ENCODE measurements around the gene MARVELD3. TPM values are rescaled to one million over a fixed set of nuclear protein-coding genes. Genes with fewer than 3 reads are reported as not detected.

The MARVELD3 gene
- total and polyA plus RNA-seq, 9 of the 15 experiments (the other 6 are each of a cell fraction or from before 2014, with no cell fraction given): 0.03 to 0.07 (median 0.07) TPM; not detected in 6

GRCh38 chr16:71672803-71673581 is 47.0 kb downstream of the MARVELD3 start:
- no TSS peak for BruUV-seq (replicated peaks)
- Histone ChIP-seq H2AFZ (ENCODE audit: low read depth, low read length) (no peak overlapping the region), H3K9ac (ENCODE audit: insufficient read depth in 1 of 2, low read depth in 2 of 2, low read length in 2 of 2) (no peak overlapping the region), H3K36me3 (ENCODE audit: control insufficient read depth, insufficient read depth, low read length) (peaks cover 37% of the 10 kb centered on the region; the same call in 2 of the 3 replicates), H3K9me1 (ENCODE audit: control insufficient read depth, insufficient read depth, low read length) (no peaks in the 10 kb centered on the region), H3K9me3 (replicated peaks; ENCODE audit: control insufficient read depth, insufficient read depth, low read depth, low read length) (no peaks in the 10 kb centered on the region), H4K20me1 (replicated peaks; ENCODE audit: control insufficient read depth, insufficient read depth, low read length) (no peaks in the 10 kb centered on the region), H3K27ac (ENCODE audit: extremely low read depth, low read depth, low read length) (no peak overlapping the region), H3K4me1 (replicated peaks in 1 of 2; ENCODE audit: control insufficient read depth in 2 of 2, insufficient read depth in 2 of 2, low read length in 2 of 2) (no peaks in the 10 kb centered on the region), H3K79me2 (ENCODE audit: control insufficient read depth, insufficient read depth, low read length) (no peaks in the 10 kb centered on the region), H3K4me3 (no peak overlapping the region), H3K27me3 (ENCODE audit: control insufficient read depth in 2 of 2, insufficient read depth in 2 of 2, low read length in 2 of 2) (no peaks in the 10 kb centered on the region), H3K4me2 (ENCODE audit: insufficient read depth, low read length) (no peak overlapping the region)
- intact Hi-C loops (cut with micrococcal nuclease) (no loop called here), in situ Hi-C loops (cut with MboI) (no loop called here)
- ChIA-PET CTCF (ENCODE audit: low intra/inter-chr PET ratio) (no interaction called here), POLR2A (no interaction called here)
- FAIRE-seq: peak; percentile 35
- no peak for ATAC-seq
- 66% methylated on average over 5 of the region's 5 CpGs for WGBS (ENCODE audit: insufficient coverage, low coverage, missing lambda C conversion rate)
- DNase-seq (ENCODE audit: extremely low read depth in 1 of 4, low spot score in 3 of 4): no peak
- no peak for TF ChIP-seq HNRNPLL (IDR thresholded peaks at IDR 0.05; ENCODE audit: low read depth, low read length, poor library complexity, severe bottlenecking)
- TF ChIP-seq FOXK2 (conservative IDR thresholded peaks at IDR 0.05 in 1 of 2, IDR thresholded peaks at IDR 0.05 in 1 of 2; ENCODE audit: low read depth in 2 of 2): no peak
- TF ChIP-seq CUX1 (CRISPR knock-in tag; IDR thresholded peaks at IDR 0.05): no peak
- no peak for TF ChIP-seq ZNF644 (tag; IDR thresholded peaks at IDR 0.05; ENCODE audit: low read depth)
- TF ChIP-seq CHD4 (IDR thresholded peaks at IDR 0.05; ENCODE audit: insufficient read depth, insufficient replicate concordance, low read depth, low read length, poor library complexity, severe bottlenecking): no peak
- TF ChIP-seq RBBP5 (IDR thresholded peaks at IDR 0.05; ENCODE audit: borderline replicate concordance, insufficient read depth, low read length, poor library complexity, severe bottlenecking): no peak
- no peak for TF ChIP-seq ZHX1 (conservative IDR thresholded peaks at IDR 0.05; ENCODE audit: low read length)
- no peak for TF ChIP-seq NUFIP1 (IDR thresholded peaks at IDR 0.05; ENCODE audit: partially characterized antibody)
- no peak for TF ChIP-seq GTF2F1 (IDR thresholded peaks at IDR 0.05; ENCODE audit: low read depth, low read length)
- TF ChIP-seq STAG1 (CRISPR knock-in tag; IDR thresholded peaks at IDR 0.05; ENCODE audit: borderline replicate concordance): no peak
- no peak for TF ChIP-seq ZNF444 (CRISPR knock-in tag; IDR thresholded peaks at IDR 0.05)
- no peak for TF ChIP-seq ZNF507 (tag; conservative IDR thresholded peaks at IDR 0.05)
- TF ChIP-seq STAT5A (IDR thresholded peaks at IDR 0.05; ENCODE audit: borderline replicate concordance, low read length): no peak
- TF ChIP-seq ZNF175 (CRISPR knock-in tag; IDR thresholded peaks at IDR 0.05; ENCODE audit: low read depth): no peak
